Measurements from ENCODE around the gene UNC45A.

GRCh38 chr15:90929246-90930019 lies 5.7 kb upstream of the UNC45A start:
- TF ChIP-seq, protein P1, sequence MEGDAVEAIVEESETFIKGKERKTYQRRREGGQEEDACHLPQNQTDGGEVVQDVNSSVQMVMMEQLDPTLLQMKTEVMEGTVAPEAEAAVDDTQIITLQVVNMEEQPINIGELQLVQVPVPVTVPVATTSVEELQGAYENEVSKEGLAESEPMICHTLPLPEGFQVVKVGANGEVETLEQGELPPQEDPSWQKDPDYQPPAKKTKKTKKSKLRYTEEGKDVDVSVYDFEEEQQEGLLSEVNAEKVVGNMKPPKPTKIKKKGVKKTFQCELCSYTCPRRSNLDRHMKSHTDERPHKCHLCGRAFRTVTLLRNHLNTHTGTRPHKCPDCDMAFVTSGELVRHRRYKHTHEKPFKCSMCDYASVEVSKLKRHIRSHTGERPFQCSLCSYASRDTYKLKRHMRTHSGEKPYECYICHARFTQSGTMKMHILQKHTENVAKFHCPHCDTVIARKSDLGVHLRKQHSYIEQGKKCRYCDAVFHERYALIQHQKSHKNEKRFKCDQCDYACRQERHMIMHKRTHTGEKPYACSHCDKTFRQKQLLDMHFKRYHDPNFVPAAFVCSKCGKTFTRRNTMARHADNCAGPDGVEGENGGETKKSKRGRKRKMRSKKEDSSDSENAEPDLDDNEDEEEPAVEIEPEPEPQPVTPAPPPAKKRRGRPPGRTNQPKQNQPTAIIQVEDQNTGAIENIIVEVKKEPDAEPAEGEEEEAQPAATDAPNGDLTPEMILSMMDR (IDR thresholded peaks at IDR 0.05) = no peak
- TF ChIP-seq POLR2A (IDR thresholded peaks at IDR 0.05) (no peak), POLR2AphosphoS5 (IDR thresholded peaks at IDR 0.05) (no peak)

All from prostate gland (tissue), 2 donors.